Right ventricle myocardium superior (tissue), 1 donor: ENCODE results near the gene RELT. TPM values are rescaled to one million over a fixed set of nuclear protein-coding genes. Genes with fewer than 3 reads are reported as not detected.

ENCODE experiments used
- ATAC-seq: fragments of 200-7000 bp; cut with Tn5 transposase; one replicate; pipeline ENCODE4 v1.9.1; 2020; ENCODE audit warnings: mild to moderate bottlenecking; ENCODE audit not compliant: poor library complexity
- DNase-seq: peaks from one replicate; pipeline ENCODE4 v3.0.0-alpha.2; 2020
- intact Hi-C: fragments of 100-400 bp; cut with DNase I; formaldehyde crosslinking; loops from one replicate; pipeline ENCODE4 v1.11.2; 2022
- total RNA-seq: library from RNA; stranded (reverse); fragmentation: NEBNext Ultra II Directional; extraction: Animal tissue kit (Norgen Biotek cat#: 25700); gene quantifications from one replicate; pipeline ENCODE4 v1.2.1, GENCODE V29; 2021
- donor health status: DM: no; HTN: yes; CAD: no; lungs with severe emphysema.

Gene RELT
- total RNA-seq, 1 donor from 2014 or later = 1.3 TPM

DNA sequence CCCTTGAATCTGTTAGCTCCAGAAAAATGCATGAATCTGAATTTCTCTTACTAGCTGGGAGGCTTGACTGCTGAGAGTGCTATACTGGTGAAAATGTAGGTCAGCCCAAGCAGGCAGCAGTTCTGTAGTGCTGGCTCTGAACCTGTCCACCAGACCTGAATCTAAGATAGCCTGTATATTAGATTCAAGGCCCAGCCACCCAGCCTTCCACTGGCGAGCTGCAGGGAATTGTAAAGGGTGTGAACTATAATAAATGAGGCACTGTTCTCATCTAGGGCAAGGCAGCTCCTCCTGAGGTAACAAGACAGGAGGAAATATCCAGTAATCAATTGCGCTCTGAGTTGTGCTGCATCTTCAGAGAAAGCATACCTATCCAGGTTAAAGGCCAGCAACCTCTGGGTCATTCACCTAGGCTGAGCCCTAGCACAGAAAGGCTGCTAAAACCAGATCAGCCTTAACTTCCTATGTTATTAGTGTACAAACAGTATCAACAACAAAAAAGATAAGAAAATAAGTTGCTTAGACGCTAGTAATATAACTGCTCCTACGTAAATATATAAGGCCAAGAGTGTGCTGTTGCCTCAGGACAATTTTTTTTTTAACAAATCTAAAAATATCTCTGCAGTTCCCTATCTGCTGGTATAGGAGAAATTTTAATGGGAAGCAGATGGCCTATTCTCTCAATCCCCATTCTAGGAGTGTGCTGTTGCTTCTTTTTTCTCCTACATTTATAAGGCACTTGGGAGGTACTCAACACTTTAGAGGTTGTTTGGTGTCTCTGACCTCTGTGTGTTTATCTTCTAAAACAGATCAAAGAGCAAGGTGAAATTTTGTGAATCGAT lies 63.0 kb downstream of the RELT start:
- no peak for DNase-seq
- intact Hi-C loops = no loop called here
- peak; percentile 65 for ATAC-seq

DNA sequence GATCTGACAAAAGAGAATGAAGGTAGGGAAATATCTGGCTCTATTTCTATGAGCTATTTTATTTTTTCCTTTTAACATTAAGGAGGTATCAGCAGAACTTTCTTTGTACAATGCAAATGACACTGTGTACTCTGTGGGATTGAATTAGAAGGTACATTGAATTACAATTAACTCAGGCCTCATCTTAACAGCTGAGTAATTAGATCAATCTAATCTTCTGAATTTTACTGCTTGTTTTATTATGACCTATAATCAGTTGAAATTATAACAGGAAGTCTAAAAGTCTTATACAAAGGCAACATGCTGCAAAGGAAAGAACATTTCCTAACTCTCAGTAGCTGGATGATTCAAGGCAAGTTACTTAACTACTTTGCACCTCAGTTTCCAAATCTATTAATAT lies 69.8 kb downstream of the RELT start:
- DNase-seq (no peak), ATAC-seq (no peak)
- intact Hi-C loops = no loop called here

DNA sequence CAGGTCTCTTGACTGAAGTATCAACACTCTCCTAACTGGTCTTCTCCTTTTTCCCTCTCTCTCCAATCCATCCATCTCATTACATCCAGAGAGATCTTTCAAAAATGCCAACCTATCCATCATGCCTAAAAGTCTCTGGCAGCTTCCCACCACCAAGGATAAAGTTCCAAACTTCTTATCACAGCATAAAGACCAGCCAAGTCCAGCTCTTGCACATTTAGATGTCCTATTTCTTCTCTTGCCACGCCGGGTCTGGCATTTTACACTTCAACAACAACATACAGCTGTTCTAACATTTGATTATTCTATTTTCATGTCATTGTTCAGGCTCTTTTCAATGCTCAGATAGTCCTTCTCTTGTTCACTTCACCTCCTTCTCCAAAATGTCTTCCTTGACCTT lies 70.6 kb downstream of the RELT start:
- DNase-seq (no peak), ATAC-seq (peak; percentile 36)
- intact Hi-C loops = no loop called here

Other genes starting within 250 kb of the RELT start
- 40.4 TPM for gene FCHSD2, start 234.1 kb upstream of the RELT start, total RNA-seq
- gene P2RY2, start 158.1 kb upstream of the RELT start, total RNA-seq = 22.5 TPM
- gene P2RY6, start 104.1 kb upstream of the RELT start, total RNA-seq = 2.1 TPM
- 51.5 TPM for gene ARHGEF17, start 68.1 kb upstream of the RELT start, total RNA-seq
- gene FAM168A, start 221.7 kb downstream of the RELT start, total RNA-seq = 25.6 TPM